GM08714 (cell line): Measurements from ENCODE around the gene RALGAPA1.
"Not testable (repeated sequence)": the region's sequence is repeated elsewhere in the genome, so short reads cannot be mapped to it uniquely, and the experiment has no call there.

ENCODE experiments used
- H3K4me3 ChIP-seq: fragments of 200-500 bp; sonication (Bioruptor generic); 2 replicates; pipeline ENCODE4 v1.5.1; 2014; ENCODE audit warnings: mild to moderate bottlenecking, low read length, inconsistent platforms
- ZNF274 ChIP-seq: IDR thresholded peaks from 2 replicates; pipeline ENCODE4 v1.6.1; 2012; ENCODE audit warnings: mild to moderate bottlenecking, low read depth, low read length

Gene RALGAPA1

GRCh38 chr14:35712466-35712865 lies 96.6 kb downstream of the RALGAPA1 start:
- TF ChIP-seq ZNF274: no peak
- no peak overlapping the region for H3K4me3 ChIP-seq

- no peak for TF ChIP-seq ZNF274
Observed at GRCh38 chr14:35708062-35708461, 101.0 kb downstream of the RALGAPA1 start.

GRCh38 chr14:35705636-35706035 lies 103.5 kb downstream of the RALGAPA1 start:
- TF ChIP-seq ZNF274: no peak
- H3K4me3 ChIP-seq: no peak overlapping the region

More at GRCh38 chr14:35708062-35708461, 101.0 kb downstream of the RALGAPA1 start:
- no peak overlapping the region for H3K4me3 ChIP-seq

GRCh38 chr14:35704793-35705493 lies 104.2 kb downstream of the RALGAPA1 start:
- no peak overlapping the region for H3K4me3 ChIP-seq
- TF ChIP-seq ZNF274: no peak

- TF ChIP-seq ZNF274: no peak
- no peak overlapping the region for H3K4me3 ChIP-seq
Observed at GRCh38 chr14:35701531-35701930, 107.6 kb downstream of the RALGAPA1 start.

GRCh38 chr14:35699791-35700444 lies 109.2 kb downstream of the RALGAPA1 start:
- no peak overlapping the region for H3K4me3 ChIP-seq
- TF ChIP-seq ZNF274: no peak

- H3K4me3 ChIP-seq: no peak overlapping the region
- TF ChIP-seq ZNF274: no peak
Observed at GRCh38 chr14:35696575-35696974, 112.5 kb downstream of the RALGAPA1 start.

- H3K4me3 ChIP-seq: no peak overlapping the region
- TF ChIP-seq ZNF274: no peak
Observed at GRCh38 chr14:35696119-35696518, 113.0 kb downstream of the RALGAPA1 start.

- TF ChIP-seq ZNF274: no peak
Observed at GRCh38 chr14:35695647-35696046, 113.4 kb downstream of the RALGAPA1 start.

GRCh38 chr14:35695072-35695471 lies 114.0 kb downstream of the RALGAPA1 start:
- H3K4me3 ChIP-seq: no peak overlapping the region
- no peak for TF ChIP-seq ZNF274

More at GRCh38 chr14:35695647-35696046, 113.4 kb downstream of the RALGAPA1 start:
- no peak overlapping the region for H3K4me3 ChIP-seq

- TF ChIP-seq ZNF274: no peak
- H3K4me3 ChIP-seq: no peak overlapping the region
Observed at GRCh38 chr14:35689000-35689460, 120.1 kb downstream of the RALGAPA1 start.

GRCh38 chr14:35688126-35688826 lies 120.8 kb downstream of the RALGAPA1 start:
- no peak overlapping the region for H3K4me3 ChIP-seq
- no peak for TF ChIP-seq ZNF274

GRCh38 chr14:35687335-35687939 lies 121.7 kb downstream of the RALGAPA1 start:
- TF ChIP-seq ZNF274: no peak
- H3K4me3 ChIP-seq: no peak overlapping the region

- H3K4me3 ChIP-seq: not testable (repeated sequence)
Observed at GRCh38 chr14:35683688-35684087, 125.4 kb downstream of the RALGAPA1 start.

- TF ChIP-seq ZNF274: no peak
- no peak overlapping the region for H3K4me3 ChIP-seq
Observed at GRCh38 chr14:35682802-35683201, 126.3 kb downstream of the RALGAPA1 start.
